Erythroblast (primary cell): Measurements from ENCODE around the gene PASK.

ENCODE experiments used
- DNase-seq, 2 experiments: peaks; one replicate each; lab custom pipeline; 2025; lab: John Stamatoyannopoulos, UW
- GATA1 ChIP-seq: IDR thresholded peaks from 2 replicates; pipeline ENCODE4 v1.6.1; 2011; ENCODE audit warnings: low read depth, mild to moderate bottlenecking, control low read depth, low read length, moderate library complexity
- POLR2A ChIP-seq: IDR thresholded peaks from 2 replicates; pipeline ENCODE4 v1.6.1; 2011; ENCODE audit warnings: mild to moderate bottlenecking, low read length

PASK gene

GRCh38 chr2:241147336-241147735 is 1.9 kb downstream of the PASK start:
- no peak for TF ChIP-seq POLR2A

GRCh38 chr2:241146286-241146685 is 3.0 kb downstream of the PASK start:
- TF ChIP-seq GATA1: no peak
- no peak for TF ChIP-seq POLR2A
- no peak for DNase-seq

More at GRCh38 chr2:241147336-241147735, 1.9 kb downstream of the PASK start:
- DNase-seq: no peak

GRCh38 chr2:241142593-241142992 is 6.7 kb downstream of the PASK start:
- no peak for TF ChIP-seq POLR2A
- no peak for TF ChIP-seq GATA1
- DNase-seq: no peak

- no peak for TF ChIP-seq GATA1
- TF ChIP-seq POLR2A: no peak
- DNase-seq: no peak
Measured at GRCh38 chr2:241142063-241142462, 7.2 kb downstream of the PASK start.

- TF ChIP-seq GATA1: no peak
- no peak for TF ChIP-seq POLR2A
- DNase-seq: no peak
Measured at GRCh38 chr2:241141214-241141770, 8.0 kb downstream of the PASK start.

- no peak for DNase-seq
- no peak for TF ChIP-seq POLR2A
- TF ChIP-seq GATA1: no peak
Measured at GRCh38 chr2:241140445-241140840, 8.8 kb downstream of the PASK start.

- TF ChIP-seq POLR2A (no peak), GATA1 (no peak)
- DNase-seq: no peak
Measured at GRCh38 chr2:241139531-241140444, 9.5 kb downstream of the PASK start.

- no peak for DNase-seq
- TF ChIP-seq GATA1: no peak
- no peak for TF ChIP-seq POLR2A
Measured at GRCh38 chr2:241138471-241138870, 10.8 kb downstream of the PASK start.

GRCh38 chr2:241137276-241138190 is 11.7 kb downstream of the PASK start:
- DNase-seq: no peak

GRCh38 chr2:241136661-241137260 is 12.5 kb downstream of the PASK start:
- DNase-seq: no peak
- TF ChIP-seq POLR2A (no peak), GATA1 (no peak)

More at GRCh38 chr2:241137276-241138190, 11.7 kb downstream of the PASK start:
- no peak for TF ChIP-seq POLR2A
- no peak for TF ChIP-seq GATA1

GRCh38 chr2:241136191-241136590 is 13.1 kb downstream of the PASK start:
- no peak for DNase-seq
- TF ChIP-seq POLR2A (no peak), GATA1 (no peak)

- DNase-seq: no peak
- TF ChIP-seq POLR2A (no peak), GATA1 (no peak)
Measured at GRCh38 chr2:241135737-241136136, 13.5 kb downstream of the PASK start.

GRCh38 chr2:241134711-241135110 is 14.6 kb downstream of the PASK start:
- no peak for DNase-seq
- TF ChIP-seq GATA1 (no peak), POLR2A (no peak)
